Glutamatergic neuron (in vitro differentiated cells): Measurements from ENCODE around the gene RMI2. TPM values are rescaled to one million over a fixed set of nuclear protein-coding genes. Genes with fewer than 3 reads are reported as not detected.

Experiments used
- DNase-seq: peaks from one replicate; pipeline ENCODE4 v3.0.0; 2022
- H3K27ac Mint-ChIP-seq: one replicate; pipeline ENCODE4 v1.8.0; 2020; ENCODE audit warnings: mild to moderate bottlenecking, mixed read lengths, inconsistent platforms; ENCODE audit not compliant: unreplicated experiment
- H3K27me3 Mint-ChIP-seq: one replicate; pipeline ENCODE4 v1.8.0; 2020; ENCODE audit warnings: mild to moderate bottlenecking, moderate library complexity, mixed read lengths, inconsistent platforms; ENCODE audit not compliant: unreplicated experiment
- H3K36me3 Mint-ChIP-seq: one replicate; pipeline ENCODE4 v1.8.0; 2020; ENCODE audit warnings: mild to moderate bottlenecking, mixed read lengths, inconsistent platforms; ENCODE audit not compliant: unreplicated experiment
- H3K4me1 Mint-ChIP-seq: one replicate; pipeline ENCODE4 v1.8.0; 2020; ENCODE audit warnings: mild to moderate bottlenecking, low read depth, mixed read lengths, inconsistent platforms; ENCODE audit not compliant: unreplicated experiment
- H3K4me3 Mint-ChIP-seq: one replicate; pipeline ENCODE4 v1.8.0; 2020; ENCODE audit warnings: mild to moderate bottlenecking, mixed read lengths, inconsistent platforms; ENCODE audit not compliant: unreplicated experiment
- H3K9me3 Mint-ChIP-seq: one replicate; pipeline ENCODE4 v1.8.0; 2020; ENCODE audit warnings: mild to moderate bottlenecking, moderate library complexity, mixed read lengths, inconsistent platforms; ENCODE audit not compliant: unreplicated experiment
- CTCF ChIP-seq: fragments of 200-600 bp; sonication (generic); IDR thresholded peaks from one replicate; pipeline ENCODE4 v1.5.0; 2021; ENCODE audit not compliant: partially characterized antibody, unreplicated experiment
- total RNA-seq: library from RNA; stranded (reverse); fragmentation: NEBNext Ultra II Directional; extraction: Animal tissue kit (Norgen Biotek cat#: 25700); gene quantifications from one replicate; pipeline ENCODE4 v1.2.1, GENCODE V29; 2021; ENCODE audit not compliant: unreplicated experiment

Gene RMI2
- total RNA-seq, 1 donor from 2014 or later: 4.2 TPM

- Mint-ChIP-seq H3K27me3 (peaks cover 16% of the 10 kb centered on the region), H3K9me3 (no peaks in the 10 kb centered on the region), H3K27ac (no peak overlapping the region), H3K4me3 (no peak overlapping the region), H3K36me3 (no peaks in the 10 kb centered on the region), H3K4me1 (peaks cover 10% of the 10 kb centered on the region)
- TF ChIP-seq CTCF: no peak
- DNase-seq: no peak
Observed at GRCh38 chr16:11395949-11396240, 50.6 kb downstream of the RMI2 start.

- peaks cover 16% of the 10 kb centered on the region for H3K27me3 Mint-ChIP-seq
- H3K9me3 Mint-ChIP-seq: no peaks in the 10 kb centered on the region
- H3K36me3 Mint-ChIP-seq: no peaks in the 10 kb centered on the region
- no peak overlapping the region for H3K4me3 Mint-ChIP-seq
- peak; percentile 100 for TF ChIP-seq CTCF
- peaks cover 8% of the 10 kb centered on the region for H3K4me1 Mint-ChIP-seq
- H3K27ac Mint-ChIP-seq: peak overlapping the region; percentile 46
- peak; percentile 91 for DNase-seq
Observed at GRCh38 chr16:11396241-11397048, 51.2 kb downstream of the RMI2 start.

- H3K27me3 Mint-ChIP-seq: peaks cover 16% of the 10 kb centered on the region
- H3K9me3 Mint-ChIP-seq: no peaks in the 10 kb centered on the region
- peaks cover 11% of the 10 kb centered on the region for H3K4me1 Mint-ChIP-seq
- no peak for TF ChIP-seq CTCF
- peak; percentile 9 for DNase-seq
- no peak overlapping the region for H3K27ac Mint-ChIP-seq
- H3K36me3 Mint-ChIP-seq: no peaks in the 10 kb centered on the region
- H3K4me3 Mint-ChIP-seq: no peak overlapping the region
Observed at GRCh38 chr16:11398136-11398535, 52.9 kb downstream of the RMI2 start.

- no peak overlapping the region for H3K4me3 Mint-ChIP-seq
- no peak overlapping the region for H3K27ac Mint-ChIP-seq
- peaks cover 18% of the 10 kb centered on the region for H3K27me3 Mint-ChIP-seq
- H3K4me1 Mint-ChIP-seq: peaks cover 11% of the 10 kb centered on the region
- H3K36me3 Mint-ChIP-seq: no peaks in the 10 kb centered on the region
- peak; percentile 1 for DNase-seq
- no peak for TF ChIP-seq CTCF
- peaks cover 2% of the 10 kb centered on the region for H3K9me3 Mint-ChIP-seq
Observed at GRCh38 chr16:11398851-11399250, 53.6 kb downstream of the RMI2 start.

- H3K27ac Mint-ChIP-seq: no peak overlapping the region
- no peak overlapping the region for H3K4me3 Mint-ChIP-seq
- no peaks in the 10 kb centered on the region for H3K36me3 Mint-ChIP-seq
- peak; percentile 5 for DNase-seq
- peaks cover 21% of the 10 kb centered on the region for H3K27me3 Mint-ChIP-seq
- H3K9me3 Mint-ChIP-seq: peaks cover 3% of the 10 kb centered on the region
- peaks cover 11% of the 10 kb centered on the region for H3K4me1 Mint-ChIP-seq
- no peak for TF ChIP-seq CTCF
Observed at GRCh38 chr16:11399261-11399831, 54.1 kb downstream of the RMI2 start.
